Measurements from ENCODE around the gene MYG1.

MYG1 gene
- total RNA-seq, result 0 to 0.14 reads per million in 2 donors

- DNase-seq, result peak; percentile 75
These were observed at the start of gene MYG1 for GRCh38 chr12:53299454-53300180. MYG1 (plus strand) TSS chr12:53299695; CDS start chr12:53299738, 43 bp downstream.

- peak; percentile 64 for DNase-seq
These were observed 47.8 kb upstream of the MYG1 start for GRCh38 chr12:53251477-53252348.

- DNase-seq, result no peak
These were observed 47.1 kb upstream of the MYG1 start for GRCh38 chr12:53252349-53252916.

- DNase-seq, result no peak
These were observed 46.2 kb upstream of the MYG1 start for GRCh38 chr12:53253298-53253697.

- DNase-seq, result no peak
These were observed 44.5 kb upstream of the MYG1 start for GRCh38 chr12:53254816-53255545.

GRCh38 chr12:53255996-53256395 lies 43.5 kb upstream of the MYG1 start:
- DNase-seq, result no peak

GRCh38 chr12:53258541-53259539 lies 40.7 kb upstream of the MYG1 start:
- no peak for DNase-seq

- no peak for DNase-seq
These were observed 39.6 kb upstream of the MYG1 start for GRCh38 chr12:53259891-53260290.

- no peak for DNase-seq
These were observed 33.7 kb upstream of the MYG1 start for GRCh38 chr12:53265783-53266182.

- no peak for DNase-seq
These were observed 32.0 kb upstream of the MYG1 start for GRCh38 chr12:53267306-53267998.

GRCh38 chr12:53267999-53268629 lies 31.4 kb upstream of the MYG1 start, which contains the start of gene ESPL1:
ESPL1 (plus strand) TSS chr12:53268299; CDS start chr12:53268767, 468 bp downstream.
- peak; percentile 71 for DNase-seq

- no peak for DNase-seq
These were observed 30.6 kb upstream of the MYG1 start for GRCh38 chr12:53268630-53269562.

GRCh38 chr12:53274445-53274844 lies 25.1 kb upstream of the MYG1 start:
- no peak for DNase-seq

- no peak for DNase-seq
These were observed 23.0 kb upstream of the MYG1 start for GRCh38 chr12:53276511-53276910.

GRCh38 chr12:53277981-53278380 lies 21.5 kb upstream of the MYG1 start:
- no peak for DNase-seq

- DNase-seq, result no peak
These were observed 20.1 kb upstream of the MYG1 start for GRCh38 chr12:53279283-53279869.

GRCh38 chr12:53279888-53280498 lies 19.5 kb upstream of the MYG1 start:
- DNase-seq, result no peak

GRCh38 chr12:53286448-53286847 lies 13.0 kb upstream of the MYG1 start:
- DNase-seq, result no peak
